C4-2B (cell line): ENCODE results near the gene ATP5ME.

Experiments
- CTCF ChIP-seq: fragments of 450-650 bp; conservative IDR thresholded peaks from 2 replicates; pipeline ENCODE4 v1.5.1; 2017; ENCODE audit warnings: mild to moderate bottlenecking
- ZFX ChIP-seq: fragments of 450-650 bp; IDR thresholded peaks from 2 replicates; pipeline ENCODE4 v1.6.1; 2017

- TF ChIP-seq CTCF (no peak), ZFX (peak; percentile 91; the same call in 1 of the 2 replicates)
Observed at GRCh38 chr4:705278-706082, 31.4 kb upstream of the ATP5ME start, which contains the start of gene PCGF3.
